GM12878 (cell line): ENCODE measurements around the gene KCNAB3. TPM values are rescaled to one million over a fixed set of nuclear protein-coding genes. Genes with fewer than 3 reads are reported as not detected.
A peak's percentile ranks its signal among the peaks of the same experiment; 100 is the strongest.

Experiments used
- ATAC-seq: fragments of 200-7000 bp; cut with Tn5 transposase; 3 replicates; pipeline ENCODE4 v1.9.1; 2020; ENCODE audit warnings: mild to moderate bottlenecking, moderate library complexity
- BruUV-seq: library from RNA; stranded (reverse); fragments of 400-500 nt; replicated peaks from 2 replicates; lab custom pipeline; 2021; lab: Mats Ljungman, UMichigan
- CTCF ChIA-PET: fragments of 300-600 bp; sonication (Branson Sonifier 250); formaldehyde crosslinking; extraction: SDS; loops from one replicate; lab custom pipeline; 2021; ENCODE audit warnings: inconsistent platforms; lab: Yijun Ruan, JAX
- POLR2A ChIA-PET: fragments of 350-600 bp; formaldehyde crosslinking; extraction: SDS; loops from one replicate; lab custom pipeline; 2021; ENCODE audit warnings: inconsistent platforms; lab: Charles Lee
- RAD21 ChIA-PET: fragments of 300-600 bp; sonication (Branson Sonifier 250); formaldehyde crosslinking; loops from one replicate; lab custom pipeline; 2023; ENCODE audit warnings: antibody characterized with exemption; ENCODE audit not compliant: unreplicated experiment; lab: Charles Lee
- SMC1A ChIA-PET: fragments of 300-600 bp; sonication (Branson Sonifier 250); formaldehyde crosslinking; loops from one replicate; lab custom pipeline; 2023; ENCODE audit not compliant: unreplicated experiment, uncharacterized antibody; lab: Charles Lee
- DNase-seq: peaks from one replicate; pipeline ENCODE4 v3.0.0-alpha.2; 2011; ENCODE audit warnings: low read depth, low spot score
- FAIRE-seq: peaks from 3 replicates; lab custom pipeline; 2011; peaks lifted over from hg19 to GRCh38; lab: Jason Lieb, UNC
- H2AFZ ChIP-seq: 2 replicates; pipeline ENCODE4 v1.6.0; 2011; ENCODE audit warnings: low read depth, low read length, control low read depth; ENCODE audit not compliant: control insufficient read depth
- H3K27ac ChIP-seq: 2 replicates; pipeline ENCODE4 v1.5.1; 2011; ENCODE audit warnings: control low read depth; ENCODE audit not compliant: control insufficient read depth, insufficient read depth
- H3K27me3 ChIP-seq, 2 experiments: replicated peaks in 1 of 2; 2 replicates each; pipeline versions ENCODE4 v1.6.0 to v1.6.1; 2011; ENCODE audit warnings: low read length in 1 of 2; ENCODE audit not compliant: control insufficient read depth in 2 of 2, insufficient read depth in 2 of 2
- H3K36me3 ChIP-seq, 2 experiments: 2 replicates each; pipeline ENCODE4 v1.5.1; 2011; ENCODE audit warnings: low read length in 1 of 2; ENCODE audit not compliant: control insufficient read depth in 2 of 2, insufficient read depth in 2 of 2
- H3K4me1 ChIP-seq: 2 replicates; pipeline ENCODE4 v1.6.1; 2011; ENCODE audit warnings: mild to moderate bottlenecking, low read length, moderate library complexity, mixed read lengths; ENCODE audit not compliant: control insufficient read depth, insufficient read depth
- H3K4me2 ChIP-seq: 2 replicates; pipeline ENCODE4 v1.6.0; 2011; ENCODE audit warnings: control low read depth; ENCODE audit not compliant: control insufficient read depth, insufficient read depth
- H3K4me3 ChIP-seq: fragments of 200-600 bp; sonication (generic); 2 replicates; pipeline ENCODE4 v1.5.1; 2016
- H3K79me2 ChIP-seq: 2 replicates; pipeline ENCODE4 v1.6.0; 2011; ENCODE audit warnings: low read length; ENCODE audit not compliant: control insufficient read depth, insufficient read depth
- H3K9ac ChIP-seq: 2 replicates; pipeline ENCODE4 v1.8.0; 2011; ENCODE audit warnings: low read length, control low read depth, mixed read lengths; ENCODE audit not compliant: control insufficient read depth, insufficient read depth
- H3K9me3 ChIP-seq: replicated peaks from 3 replicates; pipeline ENCODE4 v1.5.1; 2011; ENCODE audit warnings: mild to moderate bottlenecking, low read length; ENCODE audit not compliant: control insufficient read depth, insufficient read depth
- H4K20me1 ChIP-seq: 2 replicates; pipeline ENCODE4 v1.6.0; 2011; ENCODE audit not compliant: control insufficient read depth, insufficient read depth
- ATF3 ChIP-seq: IDR thresholded peaks from 2 replicates; pipeline ENCODE4 v1.6.1; 2011; ENCODE audit warnings: low read depth, mild to moderate bottlenecking, low read length, moderate library complexity, borderline replicate concordance; ENCODE audit errors: extremely low read depth
- BHLHE40 ChIP-seq, 2 experiments: fragments of 450-650 bp in 1 of 2; IDR thresholded peaks; 2 replicates each; pipeline ENCODE4 v1.6.1; 2011 to 2017; ENCODE audit warnings: low read depth in 2 of 2, borderline replicate concordance in 1 of 2, improper control_type of control experiment in 1 of 2, low read length in 1 of 2, mild to moderate bottlenecking in 1 of 2
- CREB1 ChIP-seq: IDR thresholded peaks from 2 replicates; pipeline ENCODE4 v1.6.1; 2012; ENCODE audit warnings: low read depth, mild to moderate bottlenecking, inconsistent platforms
- FOXM1 ChIP-seq: IDR thresholded peaks from 2 replicates; pipeline ENCODE4 v1.6.1; 2012; ENCODE audit warnings: low read depth, mild to moderate bottlenecking, inconsistent platforms, low read length, moderate library complexity
- HDGF ChIP-seq: fragments of 450-650 bp; IDR thresholded peaks from 2 replicates; pipeline ENCODE4 v1.6.1; 2016; ENCODE audit warnings: antibody characterized with exemption
- RAD21 ChIP-seq: IDR thresholded peaks from 2 replicates; pipeline ENCODE4 v1.6.1; 2011; ENCODE audit warnings: mild to moderate bottlenecking, low read depth, low read length, moderate library complexity; ENCODE audit not compliant: insufficient read depth
- SIN3A ChIP-seq: IDR thresholded peaks from 2 replicates; pipeline ENCODE4 v1.6.1; 2012; ENCODE audit warnings: low read depth, low read length, improper control_type of control experiment
- SMC3 ChIP-seq: IDR thresholded peaks from 2 replicates; pipeline ENCODE4 v1.6.1; 2011; ENCODE audit warnings: low read length, improper control_type of control experiment, borderline replicate concordance
- SRF ChIP-seq, 2 experiments: IDR thresholded peaks; 2 replicates each; pipeline ENCODE4 v1.6.1; 2011; ENCODE audit warnings: low read depth in 2 of 2, low read length in 2 of 2, mild to moderate bottlenecking in 1 of 2, moderate library complexity in 1 of 2
- YY1 ChIP-seq: IDR thresholded peaks from 2 replicates; pipeline ENCODE4 v1.6.1; 2011; ENCODE audit warnings: low read depth, mild to moderate bottlenecking, low read length
- ZBTB33 ChIP-seq: fragments of 450-650 bp; IDR thresholded peaks from 2 replicates; pipeline ENCODE4 v1.6.1; 2017; ENCODE audit warnings: mild to moderate bottlenecking
- ZNF384 ChIP-seq: IDR thresholded peaks from 2 replicates; pipeline ENCODE4 v1.6.1; 2012; ENCODE audit warnings: low read depth, mild to moderate bottlenecking, low read length, improper control_type of control experiment, borderline replicate concordance
- WGBS: methylation state at CpG from one replicate; pipeline ENCODE4 v1.1.6; 2016; ENCODE audit warnings: low lambda C conversion rate; ENCODE audit not compliant: insufficient replicate concordance, insufficient coverage; ENCODE audit errors: missing lambda C conversion rate; 5-methylcytosine and 5-hydroxymethylcytosine counted together
- in situ Hi-C: fragments of 300-500 bp; cut with MboI; formaldehyde crosslinking; loops from 9 replicates; pipeline ENCODE4 v1.14.3; 2018; ENCODE audit warnings: mixed read lengths
- intact Hi-C: fragments of 100-400 bp; cut with micrococcal nuclease; formaldehyde crosslinking; loops from one replicate; pipeline ENCODE4 v1.14.2; 2022; ENCODE audit not compliant: unreplicated experiment
- polyA plus RNA-seq, 11 experiments: library from polyadenylated mRNA; depleted of rRNA in 4 of 11; unstranded in 6 of 11; stranded (reverse) in 5 of 11; fragments of >200 nt; fragmentation: Nextera tagmentation in 4 of 11; fragmentation: Illumina TruSeq in 1 of 11; extraction: Ambion mirVana in 4 of 11; extraction: Trizol in 1 of 11; gene quantifications; 1 replicate in 1 of 11; 2 replicates in 10 of 11; pipeline versions ENCODE4 v1.2.1 to v1.2.3, GENCODE V29; 2011 to 2016; ENCODE audit warnings: inconsistent platforms in 2 of 11, missing spikeins in 2 of 11, low read depth in 1 of 11
- total RNA-seq, 4 experiments: library from RNA; depleted of rRNA in 3 of 4; stranded (reverse); fragments of >200 nt in 3 of 4; fragmentation: Illumina TruSeq in 1 of 4; extraction: Trizol in 1 of 4; gene quantifications; 2 replicates each; pipeline versions ENCODE4 v1.2.1 to v1.2.3, GENCODE V29; 2013 to 2021
- TF ChIP-seq, protein P1 (sequence below): IDR thresholded peaks from 2 replicates; pipeline ENCODE4 v1.6.1; 2012; ENCODE audit warnings: low read length, inconsistent platforms
- TF ChIP-seq, protein P2 (sequence below), 3 experiments: IDR thresholded peaks in 2 of 3; conservative IDR thresholded peaks in 1 of 3; 2 replicates each; pipeline ENCODE4 v1.5.1; 2011; ENCODE audit warnings: low read depth in 3 of 3, low read length in 3 of 3, mild to moderate bottlenecking in 3 of 3, control low read depth in 2 of 3, moderate library complexity in 2 of 3, inconsistent platforms in 1 of 3, mixed read lengths in 1 of 3; ENCODE audit not compliant: control insufficient read depth in 2 of 3, insufficient read depth in 1 of 3; ENCODE audit errors: extremely low read depth in 1 of 3

KCNAB3 gene
- total and polyA plus RNA-seq, 10 of the 15 experiments (the other 5 are each of a cell fraction or from before 2014, with no cell fraction given): 0.22 to 7.9 (median 1.8) TPM

DNA sequence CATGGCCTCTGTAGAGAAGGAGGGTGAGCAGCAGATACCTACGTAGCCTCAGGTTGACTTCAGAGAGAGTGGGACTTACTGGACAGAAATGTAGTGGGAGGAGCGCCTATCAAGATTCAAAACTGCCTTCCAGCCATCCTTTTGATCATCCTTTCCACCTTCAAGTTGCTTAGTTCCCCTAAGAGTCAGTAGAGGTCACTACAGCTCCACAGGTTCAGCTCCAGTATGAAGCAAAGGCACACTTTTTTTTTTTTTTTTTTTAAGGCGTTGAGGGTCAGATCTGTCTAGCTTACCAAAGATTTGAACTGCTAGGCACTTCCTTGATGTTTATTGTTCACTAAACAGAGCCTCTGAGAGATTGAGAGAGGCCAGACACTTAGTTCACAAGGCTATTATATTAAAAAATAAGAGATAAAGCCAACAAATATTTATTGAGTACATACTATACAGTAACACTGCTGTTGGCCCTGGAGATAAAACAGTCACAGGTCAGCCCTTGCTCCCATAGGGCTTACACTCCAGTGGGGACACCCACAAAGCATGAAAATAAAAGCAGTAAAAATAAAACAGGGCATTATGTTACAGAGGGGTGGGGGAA is 16.6 kb downstream of the KCNAB3 start:
- Histone ChIP-seq H3K27ac (no peak overlapping the region), H3K79me2 (no peaks in the 10 kb centered on the region), H3K4me3 (no peak overlapping the region), H3K4me1 (peaks cover 10% of the 10 kb centered on the region), H3K9ac (no peak overlapping the region), H2AFZ (no peak overlapping the region), H4K20me1 (no peaks in the 10 kb centered on the region), H3K9me3 (no peaks in the 10 kb centered on the region), H3K36me3 (peaks cover 16% of the 10 kb centered on the region in 2 experiments), H3K4me2 (no peak overlapping the region), H3K27me3 (no peaks in the 10 kb centered on the region)
- no TSS peak for BruUV-seq
- TF ChIP-seq ATF3: 0 out of 2 replicates have a peak, but pooled peaks have one; percentile 19
- TF ChIP-seq ZBTB33: no peak
- TF ChIP-seq RAD21: peak; percentile 98
- peak; percentile 56; the same call in 1 of the 2 replicates for TF ChIP-seq YY1
- TF ChIP-seq SRF (IDR thresholded peaks at IDR 0.05; ENCODE audit: low read depth in 2 of 2, low read length in 2 of 2): no peak
- TF ChIP-seq HDGF: 0 out of 2 replicates have a peak, but pooled peaks have one; percentile 16
- TF ChIP-seq CREB1: no peak
- TF ChIP-seq, protein P1, sequence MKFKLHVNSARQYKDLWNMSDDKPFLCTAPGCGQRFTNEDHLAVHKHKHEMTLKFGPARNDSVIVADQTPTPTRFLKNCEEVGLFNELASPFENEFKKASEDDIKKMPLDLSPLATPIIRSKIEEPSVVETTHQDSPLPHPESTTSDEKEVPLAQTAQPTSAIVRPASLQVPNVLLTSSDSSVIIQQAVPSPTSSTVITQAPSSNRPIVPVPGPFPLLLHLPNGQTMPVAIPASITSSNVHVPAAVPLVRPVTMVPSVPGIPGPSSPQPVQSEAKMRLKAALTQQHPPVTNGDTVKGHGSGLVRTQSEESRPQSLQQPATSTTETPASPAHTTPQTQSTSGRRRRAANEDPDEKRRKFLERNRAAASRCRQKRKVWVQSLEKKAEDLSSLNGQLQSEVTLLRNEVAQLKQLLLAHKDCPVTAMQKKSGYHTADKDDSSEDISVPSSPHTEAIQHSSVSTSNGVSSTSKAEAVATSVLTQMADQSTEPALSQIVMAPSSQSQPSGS: 0 out of 2 replicates have a peak, but pooled peaks have one; percentile 37
- TF ChIP-seq BHLHE40 (IDR thresholded peaks at IDR 0.05; ENCODE audit: borderline replicate concordance in 1 of 2, low read depth in 2 of 2, low read length in 1 of 2): 0 out of 4 replicates have a peak, but pooled peaks of 1 of the 2 experiments have one; percentile 17
- peak; percentile 65; the same call in 1 of the 2 replicates for TF ChIP-seq FOXM1
- peak; percentile 99 for TF ChIP-seq ZNF384
- peak; percentile 93 for TF ChIP-seq SMC3
- no peak for TF ChIP-seq SIN3A
- TF ChIP-seq, protein P2, sequence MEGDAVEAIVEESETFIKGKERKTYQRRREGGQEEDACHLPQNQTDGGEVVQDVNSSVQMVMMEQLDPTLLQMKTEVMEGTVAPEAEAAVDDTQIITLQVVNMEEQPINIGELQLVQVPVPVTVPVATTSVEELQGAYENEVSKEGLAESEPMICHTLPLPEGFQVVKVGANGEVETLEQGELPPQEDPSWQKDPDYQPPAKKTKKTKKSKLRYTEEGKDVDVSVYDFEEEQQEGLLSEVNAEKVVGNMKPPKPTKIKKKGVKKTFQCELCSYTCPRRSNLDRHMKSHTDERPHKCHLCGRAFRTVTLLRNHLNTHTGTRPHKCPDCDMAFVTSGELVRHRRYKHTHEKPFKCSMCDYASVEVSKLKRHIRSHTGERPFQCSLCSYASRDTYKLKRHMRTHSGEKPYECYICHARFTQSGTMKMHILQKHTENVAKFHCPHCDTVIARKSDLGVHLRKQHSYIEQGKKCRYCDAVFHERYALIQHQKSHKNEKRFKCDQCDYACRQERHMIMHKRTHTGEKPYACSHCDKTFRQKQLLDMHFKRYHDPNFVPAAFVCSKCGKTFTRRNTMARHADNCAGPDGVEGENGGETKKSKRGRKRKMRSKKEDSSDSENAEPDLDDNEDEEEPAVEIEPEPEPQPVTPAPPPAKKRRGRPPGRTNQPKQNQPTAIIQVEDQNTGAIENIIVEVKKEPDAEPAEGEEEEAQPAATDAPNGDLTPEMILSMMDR (IDR thresholded peaks at IDR 0.05 in 2 of 3, conservative IDR thresholded peaks at IDR 0.05 in 1 of 3; ENCODE audit: control insufficient read depth in 2 of 3, extremely low read depth in 1 of 3, insufficient read depth in 1 of 3, low read depth in 3 of 3, low read length in 3 of 3): peak; percentile 82 to 87 (median 87)
- in situ Hi-C loops: loop anchor here (5.0 kb wide), 2 partner anchors 74 to 129 kb away; no protein-coding TSS in a partner anchor
- ChIA-PET RAD21 (interaction anchor here (0.6 to 6.4 kb wide), 14 partner anchors 19 to 206 kb away, joined by 3 to 75 read pairs (median 4); partner anchors contain the start of genes CNTROB and TRAPPC1), SMC1A (interaction anchor here (0.6 to 3.1 kb wide), 22 partner anchors 20 to 246 kb away, joined by 3 to 39 read pairs (median 4); partner anchors contain the start of gene NAA38), CTCF (interaction anchor here (0.6 to 8.2 kb wide), 23 partner anchors 9 to 170 kb away, joined by 3 to 79 read pairs (median 4); partner anchors contain the start of genes CNTROB, CYB5D1, NAA38 and TRAPPC1), POLR2A (interaction anchor here (0.6 to 1.2 kb wide), 6 partner anchors 19 to 543 kb away, joined by 3 to 4 read pairs (median 3); partner anchors contain the start of genes CNTROB and TRAPPC1)
- ATAC-seq (peak; percentile 65), FAIRE-seq (peak; percentile 86), DNase-seq (peak; percentile 43)
- intact Hi-C loops: loop anchor here (1.0 to 2.0 kb wide), 3 partner anchors 77 to 144 kb away; no protein-coding TSS in a partner anchor
- WGBS: 0% methylated on average over 2 of the region's 3 CpGs
